HG03097 (cell line): Measurements from ENCODE around the gene ARHGAP12.
"Not testable (repeated sequence)": the region's sequence is repeated elsewhere in the genome, so short reads cannot be mapped to it uniquely, and the experiment has no call there.

Source experiments
- ATAC-seq: cut with Tn5 transposase; IDR thresholded peaks from one replicate; pipeline ENCODE4 v1.9.1; 2021; ENCODE audit not compliant: unreplicated experiment, low FRiP score

The ARHGAP12 gene, protein sequence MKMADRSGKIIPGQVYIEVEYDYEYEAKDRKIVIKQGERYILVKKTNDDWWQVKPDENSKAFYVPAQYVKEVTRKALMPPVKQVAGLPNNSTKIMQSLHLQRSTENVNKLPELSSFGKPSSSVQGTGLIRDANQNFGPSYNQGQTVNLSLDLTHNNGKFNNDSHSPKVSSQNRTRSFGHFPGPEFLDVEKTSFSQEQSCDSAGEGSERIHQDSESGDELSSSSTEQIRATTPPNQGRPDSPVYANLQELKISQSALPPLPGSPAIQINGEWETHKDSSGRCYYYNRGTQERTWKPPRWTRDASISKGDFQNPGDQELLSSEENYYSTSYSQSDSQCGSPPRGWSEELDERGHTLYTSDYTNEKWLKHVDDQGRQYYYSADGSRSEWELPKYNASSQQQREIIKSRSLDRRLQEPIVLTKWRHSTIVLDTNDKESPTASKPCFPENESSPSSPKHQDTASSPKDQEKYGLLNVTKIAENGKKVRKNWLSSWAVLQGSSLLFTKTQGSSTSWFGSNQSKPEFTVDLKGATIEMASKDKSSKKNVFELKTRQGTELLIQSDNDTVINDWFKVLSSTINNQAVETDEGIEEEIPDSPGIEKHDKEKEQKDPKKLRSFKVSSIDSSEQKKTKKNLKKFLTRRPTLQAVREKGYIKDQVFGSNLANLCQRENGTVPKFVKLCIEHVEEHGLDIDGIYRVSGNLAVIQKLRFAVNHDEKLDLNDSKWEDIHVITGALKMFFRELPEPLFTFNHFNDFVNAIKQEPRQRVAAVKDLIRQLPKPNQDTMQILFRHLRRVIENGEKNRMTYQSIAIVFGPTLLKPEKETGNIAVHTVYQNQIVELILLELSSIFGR

DNA sequence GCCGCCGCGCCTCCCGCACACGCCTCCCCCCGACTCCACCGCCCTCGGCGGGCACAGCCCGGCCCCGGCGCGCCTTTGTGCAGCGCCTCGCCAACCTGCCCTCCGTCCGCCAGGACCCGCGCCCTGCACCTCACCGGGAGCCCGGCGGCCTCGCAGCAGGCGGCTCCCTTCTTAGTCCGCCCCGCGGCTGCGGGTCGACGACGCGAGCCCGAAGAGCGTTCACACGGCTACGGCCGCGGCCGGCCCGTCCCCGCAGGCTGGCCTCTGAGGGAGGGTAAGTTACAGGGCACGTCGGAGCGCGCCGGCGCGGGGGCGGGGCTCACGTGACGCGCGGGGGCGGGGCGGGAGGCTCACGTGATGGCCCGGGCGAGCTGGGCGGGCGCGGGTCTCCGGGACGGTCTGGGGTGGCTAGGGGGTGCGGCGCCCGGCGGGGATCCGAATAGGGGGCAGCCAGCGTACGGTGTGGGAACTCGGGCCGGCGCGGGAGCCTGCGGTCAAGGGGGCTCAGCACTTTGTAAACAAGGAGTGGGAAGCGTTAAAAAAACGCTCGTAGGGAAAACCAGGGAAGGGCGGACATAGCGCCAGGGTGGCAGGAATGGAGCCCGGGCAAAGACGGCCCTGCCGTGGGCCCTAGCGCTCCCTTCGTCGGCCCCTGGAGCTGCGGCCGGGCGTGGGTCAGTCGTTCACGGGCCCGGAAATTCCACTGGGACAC is at the start of gene ARHGAP12:
TSS of gene ARHGAP12 (minus strand) at position 283 of the 712 bp plus-strand sequence. CDS start 19,976 bp downstream, outside the sequence.
- peak; percentile 64 for ATAC-seq

DNA sequence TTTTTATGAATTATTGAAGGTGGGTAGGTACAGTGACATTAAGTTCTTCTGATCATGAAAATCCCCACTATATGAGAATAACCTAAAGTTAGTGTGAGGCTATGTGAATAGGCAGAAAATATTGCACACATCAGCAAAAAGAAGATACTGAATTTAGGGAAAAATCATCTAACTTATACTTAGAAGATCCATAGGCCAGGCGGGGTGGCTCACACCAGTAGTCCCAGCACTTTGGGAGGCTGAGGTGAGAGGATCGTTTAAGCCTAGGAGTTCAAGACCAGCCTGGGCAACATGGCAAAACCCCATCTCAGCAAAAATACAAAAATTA is 49.5 kb upstream of the ARHGAP12 start:
- ATAC-seq: no peak

DNA sequence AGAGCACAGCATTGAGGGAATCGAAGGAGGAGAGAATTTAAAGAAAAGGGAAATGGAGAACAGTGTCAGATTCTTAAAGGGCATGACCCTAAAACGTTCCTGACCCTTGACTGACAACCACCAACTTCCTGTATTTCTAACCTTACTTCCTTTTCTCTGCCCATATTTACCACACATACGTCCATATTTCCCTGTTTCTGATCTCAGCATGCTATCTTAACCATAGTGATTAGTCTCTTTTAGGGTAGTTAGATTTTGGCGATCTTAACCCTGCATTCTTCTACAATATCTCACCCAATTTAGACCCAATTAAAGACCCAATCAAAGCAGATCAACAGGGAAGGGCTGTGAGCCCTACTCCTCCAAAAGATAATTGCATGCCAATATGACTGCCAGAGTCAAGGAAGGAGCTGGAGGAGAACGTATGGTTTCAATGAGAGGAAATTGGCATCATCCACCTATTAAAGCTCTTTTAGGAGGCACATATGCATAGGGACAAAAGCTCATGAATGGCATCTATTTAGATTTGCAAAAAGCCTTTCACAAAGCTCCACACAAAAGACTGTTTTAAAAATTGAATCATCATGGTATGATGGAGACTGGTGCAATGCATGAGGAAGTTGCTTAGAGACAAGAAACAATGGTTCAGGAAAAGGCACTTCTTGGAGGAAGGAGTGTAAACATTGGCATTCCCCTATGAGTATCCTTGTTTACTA is 49.0 kb upstream of the ARHGAP12 start:
- ATAC-seq: no peak

DNA sequence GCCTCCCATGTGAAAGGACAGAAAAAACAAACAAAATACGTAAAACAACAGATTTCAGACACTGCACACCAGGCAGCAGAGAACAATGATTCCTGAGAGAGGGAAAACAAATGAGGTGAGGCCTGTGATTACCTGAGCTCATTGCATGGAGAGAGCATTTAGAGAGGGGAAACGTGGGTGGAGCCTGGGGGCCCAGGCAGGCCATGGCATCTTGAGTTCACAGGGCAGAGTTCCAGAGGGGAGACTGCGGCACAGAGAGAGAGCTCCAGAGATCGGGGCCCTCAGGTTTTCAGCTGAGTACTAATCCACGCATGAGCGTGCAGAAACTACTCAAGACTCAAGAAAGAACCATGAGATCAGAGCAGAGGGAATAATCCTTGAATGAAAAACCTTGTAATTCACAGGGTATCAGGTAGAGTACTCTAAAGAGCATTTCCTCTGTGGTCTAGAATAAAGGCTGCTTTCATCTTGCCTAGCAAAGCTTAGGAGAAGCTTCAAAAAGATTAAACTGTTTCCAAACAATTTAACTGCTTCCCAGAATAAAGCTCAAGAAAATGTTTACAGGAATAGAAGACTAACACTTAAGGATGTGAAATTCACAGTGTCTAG is 46.6 kb upstream of the ARHGAP12 start:
- no peak for ATAC-seq

DNA sequence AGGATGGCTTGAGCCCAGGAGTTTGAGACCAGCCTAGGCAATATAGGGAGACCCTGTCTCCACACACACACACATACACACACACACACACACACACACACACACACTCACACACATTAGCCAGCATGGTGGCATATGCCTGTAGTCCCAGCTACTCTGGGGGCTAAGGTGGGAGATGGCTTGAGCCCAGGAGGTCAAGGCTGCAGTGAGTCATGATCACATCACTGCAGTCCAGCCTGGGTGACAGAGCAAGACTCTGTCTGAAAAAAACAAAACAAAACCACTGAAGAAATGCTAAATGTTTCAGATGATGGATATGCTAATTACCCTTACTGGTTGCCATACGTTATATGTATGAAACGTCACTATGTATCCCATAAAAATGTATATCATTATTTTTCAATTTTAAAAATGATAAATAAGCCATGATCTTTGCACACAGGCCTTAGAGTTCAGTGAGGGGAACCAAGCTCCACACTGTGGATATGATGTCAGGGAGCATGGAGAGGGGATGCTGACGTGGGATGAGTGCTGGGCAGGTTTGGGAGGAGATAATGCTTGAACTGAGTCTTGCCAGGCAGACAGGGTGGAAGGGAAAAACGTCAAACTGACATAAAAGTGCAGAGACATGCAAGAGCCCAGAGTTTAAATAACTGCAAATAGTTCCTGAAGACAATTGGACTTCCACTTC is 45.9 kb upstream of the ARHGAP12 start:
- ATAC-seq: no peak

DNA sequence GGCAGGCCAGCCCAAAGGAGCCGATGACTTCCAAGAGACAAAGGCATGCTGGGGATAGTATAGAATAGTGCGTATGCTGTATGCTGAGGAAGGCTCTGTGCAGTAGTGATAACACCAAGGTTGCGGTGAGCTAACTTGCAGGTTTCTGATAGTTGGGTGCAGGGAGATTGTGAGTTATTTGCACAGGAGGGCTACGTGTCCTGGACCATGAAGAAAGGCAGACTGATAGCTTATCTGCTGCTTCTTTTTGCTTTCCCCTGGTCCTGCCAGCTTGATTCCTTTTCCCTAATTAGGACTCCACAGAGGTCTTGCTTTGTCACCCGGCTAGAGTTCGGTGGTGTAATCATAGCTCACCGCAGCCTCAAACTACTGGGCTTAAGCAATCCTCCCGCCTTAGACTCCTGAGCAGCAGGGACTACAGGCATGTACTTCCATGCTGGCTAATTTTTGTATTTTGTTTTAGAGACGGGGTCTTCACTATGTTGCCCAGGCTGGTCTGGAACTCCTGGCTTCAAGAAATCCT is 43.9 kb upstream of the ARHGAP12 start:
- ATAC-seq: no peak

DNA sequence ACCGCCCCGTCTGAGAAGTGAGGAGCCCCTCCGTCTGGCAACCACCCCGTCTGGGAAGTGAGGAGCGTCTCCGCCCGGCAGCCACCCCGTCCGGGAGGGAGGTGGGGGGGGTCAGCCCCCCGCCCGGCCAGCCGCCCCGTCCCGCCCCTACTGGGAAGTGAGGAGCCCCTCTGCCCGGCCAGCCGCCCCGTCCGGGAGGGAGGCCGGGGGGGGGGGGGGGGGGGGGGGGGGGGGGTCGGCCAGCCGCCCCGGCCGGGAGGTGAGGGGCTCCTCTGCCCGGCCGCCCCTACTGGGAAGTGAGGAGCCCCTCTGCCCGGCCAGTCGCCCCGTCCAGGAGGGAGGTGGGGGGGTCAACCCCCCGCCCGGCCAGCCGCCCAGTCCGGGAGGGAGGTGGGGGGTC is 41.2 kb upstream of the ARHGAP12 start:
- ATAC-seq: not testable (repeated sequence)

DNA sequence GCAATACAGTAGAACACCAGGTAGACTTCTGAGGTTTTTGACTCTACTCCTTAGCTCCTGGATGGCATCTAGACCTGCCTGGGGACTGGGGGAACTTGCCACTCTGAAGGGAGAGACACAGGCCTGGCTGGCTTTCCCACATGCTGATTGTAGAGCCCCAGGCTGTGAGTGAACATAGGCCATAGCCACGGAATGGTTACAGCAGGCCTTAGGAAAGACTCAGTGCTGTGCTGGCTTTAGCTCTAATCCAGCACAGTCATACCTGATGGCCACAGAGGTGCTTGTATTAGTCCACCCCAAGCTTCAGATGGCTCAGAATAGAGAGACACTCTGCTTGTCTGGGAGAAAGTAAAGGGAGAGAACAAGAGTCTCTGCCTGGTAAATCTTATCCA is 35.0 kb upstream of the ARHGAP12 start:
- no peak for ATAC-seq

DNA sequence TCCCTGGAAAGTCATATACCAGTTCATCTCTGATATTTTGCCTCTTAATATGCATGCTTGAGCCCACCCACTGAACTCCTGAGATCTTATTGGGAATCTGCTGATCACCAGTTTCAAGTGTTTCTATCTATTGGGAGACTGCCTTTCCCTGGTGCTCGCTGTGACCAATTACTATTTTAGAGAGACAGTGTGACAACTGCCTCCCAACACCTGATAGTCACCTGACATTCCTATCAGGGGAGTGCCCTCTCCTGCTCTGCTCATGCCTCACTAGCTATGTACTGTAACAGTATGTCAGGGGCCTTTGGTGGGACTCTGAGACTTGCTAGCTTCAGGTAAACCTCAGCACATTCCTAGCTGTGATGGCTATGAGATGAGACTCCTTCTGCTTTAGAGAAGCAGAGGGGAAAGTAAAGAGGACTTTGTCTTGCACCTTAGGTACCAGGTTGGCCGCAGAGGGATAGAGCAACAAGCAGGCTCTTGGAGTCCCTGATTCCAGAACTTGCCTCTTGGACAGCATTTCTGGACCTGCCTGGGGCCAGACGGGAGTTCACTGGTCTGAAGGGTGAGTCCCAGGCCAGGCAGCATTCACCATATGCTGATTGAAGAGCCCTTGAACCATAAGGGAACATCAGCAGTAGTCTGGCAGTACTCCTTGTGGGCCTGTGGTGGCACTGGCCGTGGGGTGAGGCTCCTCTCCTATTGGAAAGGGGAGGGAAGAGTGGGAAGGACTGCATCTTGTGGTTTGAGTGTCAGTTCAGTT is 34.4 kb upstream of the ARHGAP12 start:
- ATAC-seq: no peak

DNA sequence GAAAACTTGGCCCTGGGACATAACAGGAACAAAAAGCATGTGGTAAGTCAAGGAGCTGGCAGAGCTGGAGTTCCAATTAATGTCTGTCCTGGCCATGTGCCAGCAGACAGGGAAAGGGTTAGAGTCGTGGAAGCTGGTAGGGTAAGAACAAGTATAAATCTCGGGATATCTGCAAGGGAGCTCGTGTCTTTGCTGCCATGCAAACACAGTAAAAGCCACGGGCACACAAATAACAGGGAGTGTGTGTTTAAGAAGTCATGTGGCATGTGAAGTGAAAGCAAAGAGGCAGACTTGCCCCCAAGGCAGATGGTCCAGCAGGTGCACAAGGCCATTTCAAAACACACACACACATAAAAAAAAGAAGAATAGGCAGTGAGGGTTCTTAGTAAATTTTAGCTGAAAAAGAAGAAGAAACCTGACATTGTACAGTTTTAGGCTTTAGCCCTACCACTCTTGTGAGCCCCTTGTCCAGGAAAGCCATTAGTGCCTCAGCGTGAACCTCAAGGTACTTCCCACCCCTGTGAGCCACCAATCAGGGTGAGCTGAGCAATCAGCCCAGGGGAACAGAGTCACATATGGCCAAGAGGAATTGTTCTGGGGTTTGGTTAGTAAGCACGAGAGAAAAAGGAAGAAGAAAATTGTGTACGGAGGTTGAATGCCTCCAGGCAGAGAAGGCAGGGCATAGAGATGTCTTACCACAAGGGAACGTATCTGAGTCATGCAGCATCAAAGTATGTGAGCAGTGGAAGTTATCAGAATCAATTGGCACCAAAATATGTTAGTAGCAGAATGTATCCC is 32.8 kb upstream of the ARHGAP12 start:
- no peak for ATAC-seq

DNA sequence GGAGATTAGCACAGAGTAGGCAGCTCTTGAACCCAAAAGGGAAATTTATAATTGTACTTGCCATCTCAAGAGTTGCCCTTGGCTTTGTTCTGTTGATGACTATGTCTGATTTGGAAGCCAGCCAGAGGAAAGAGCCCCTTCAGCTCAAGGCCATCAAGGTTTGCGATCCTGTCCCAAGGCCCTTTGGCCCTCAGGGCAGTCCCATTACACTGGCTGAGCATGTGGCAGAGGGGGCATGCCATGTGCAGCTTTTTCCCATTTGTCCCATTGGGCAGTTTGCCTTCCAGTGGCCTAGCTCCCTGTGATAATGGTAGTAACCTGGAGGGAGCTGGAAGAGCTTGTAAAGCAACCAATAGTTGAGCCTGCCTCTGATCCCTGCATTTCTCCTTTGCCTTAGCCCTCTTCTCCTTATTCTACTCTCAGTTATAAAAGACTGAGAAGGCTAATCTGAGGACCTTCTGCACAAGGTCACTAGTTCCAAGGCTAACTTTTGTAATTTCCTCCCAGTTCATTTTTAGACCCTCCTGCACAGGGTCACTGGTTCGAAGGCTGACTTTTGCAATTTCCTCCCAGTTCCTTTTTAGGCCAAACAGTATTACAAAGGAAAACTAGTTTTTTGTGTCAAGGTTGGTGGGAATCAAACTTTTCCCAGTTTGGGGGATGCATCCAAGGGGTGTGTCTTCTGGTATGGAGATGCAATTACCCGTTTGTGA is 31.0 kb upstream of the ARHGAP12 start:
- no peak for ATAC-seq

DNA sequence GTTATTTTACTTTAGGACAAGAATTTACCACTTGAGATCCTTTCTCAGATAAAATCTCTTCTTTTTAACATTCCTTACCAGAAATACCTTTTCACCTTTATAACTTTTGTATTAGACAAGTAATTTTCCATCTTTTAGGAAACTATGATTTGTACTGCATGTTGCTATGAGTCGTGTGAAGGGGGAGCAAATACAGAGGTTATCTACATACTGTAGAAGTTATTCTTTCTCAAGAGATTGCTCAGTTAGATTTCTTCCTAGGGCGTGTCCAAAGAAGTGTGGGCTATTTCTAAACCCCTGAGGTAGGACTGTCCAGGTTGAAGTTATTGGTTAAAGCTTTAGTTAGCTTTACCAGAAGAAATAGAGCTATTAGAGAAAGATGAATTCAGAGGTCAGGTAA is 30.2 kb upstream of the ARHGAP12 start:
- no peak for ATAC-seq

DNA sequence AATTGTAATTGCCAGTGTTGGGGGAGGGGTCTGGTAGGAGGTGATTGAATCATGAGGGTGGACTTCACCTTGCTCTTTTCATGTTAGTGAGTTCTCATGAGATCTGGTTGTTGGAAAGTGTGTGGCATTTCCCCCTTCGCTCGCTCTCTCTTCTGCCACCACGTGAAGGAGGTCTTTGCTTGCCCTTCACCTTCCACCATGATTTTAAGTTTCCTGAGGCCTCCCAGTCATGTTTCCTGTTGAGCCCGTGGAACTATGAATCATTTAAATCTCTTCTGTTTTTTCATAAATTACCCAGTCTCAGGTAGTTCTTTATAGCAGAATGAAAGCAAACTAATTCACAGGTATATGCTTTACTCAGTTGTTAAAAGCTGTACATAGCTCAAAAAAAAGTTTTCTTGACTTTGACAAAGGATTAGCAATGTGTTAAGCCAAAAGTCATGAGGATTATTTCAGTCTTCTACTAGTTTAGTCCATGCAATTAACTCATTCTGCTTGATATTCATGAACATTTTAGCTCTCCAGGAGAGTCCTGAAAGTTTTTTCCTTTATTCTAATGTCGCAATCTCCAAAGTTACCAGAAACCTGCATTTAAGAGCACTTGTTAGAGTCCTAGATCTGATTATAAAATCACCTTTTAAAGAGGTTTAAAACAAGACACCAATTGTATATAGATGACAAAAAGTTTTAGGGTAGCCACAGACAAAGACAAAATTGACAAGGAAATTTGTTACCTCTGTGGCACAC is 27.7 kb upstream of the ARHGAP12 start:
- no peak for ATAC-seq

DNA sequence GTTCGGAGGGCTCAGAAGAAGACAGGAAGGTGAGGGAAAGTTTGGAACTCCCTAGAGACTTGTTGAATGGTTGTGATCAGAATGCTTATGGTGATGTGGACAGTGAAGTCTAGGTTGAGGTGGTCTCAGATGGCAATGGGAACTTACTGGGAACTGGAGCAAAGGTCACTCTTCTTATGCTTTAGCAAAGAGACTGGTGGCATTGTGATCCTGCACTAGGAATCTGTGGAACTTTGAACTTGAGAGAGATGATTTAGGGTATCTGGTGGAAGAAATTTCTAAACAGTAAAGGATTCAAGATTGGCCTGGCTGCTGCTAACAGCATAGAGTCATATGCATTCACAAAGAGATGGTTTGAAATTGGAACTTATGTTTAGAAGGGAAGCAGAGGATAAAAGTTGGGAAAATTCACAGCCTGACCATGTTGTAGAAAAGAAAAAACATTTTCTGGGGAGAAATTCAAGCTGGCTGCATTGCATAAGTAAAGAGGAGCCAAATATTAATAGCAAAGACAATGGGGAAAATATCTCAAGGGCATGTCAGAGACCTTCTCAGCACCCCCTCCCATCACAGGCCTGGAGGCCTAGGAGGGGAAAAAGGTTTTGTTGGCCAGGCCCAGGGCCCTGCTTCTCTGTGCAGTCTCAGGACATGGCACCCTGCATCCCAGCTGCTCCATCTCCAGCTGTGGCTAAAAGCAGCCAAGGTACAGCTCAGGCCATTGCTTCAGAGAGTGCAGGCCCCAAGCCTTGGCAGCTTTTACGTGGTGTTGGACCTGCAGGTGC is 26.0 kb upstream of the ARHGAP12 start:
- ATAC-seq: no peak

DNA sequence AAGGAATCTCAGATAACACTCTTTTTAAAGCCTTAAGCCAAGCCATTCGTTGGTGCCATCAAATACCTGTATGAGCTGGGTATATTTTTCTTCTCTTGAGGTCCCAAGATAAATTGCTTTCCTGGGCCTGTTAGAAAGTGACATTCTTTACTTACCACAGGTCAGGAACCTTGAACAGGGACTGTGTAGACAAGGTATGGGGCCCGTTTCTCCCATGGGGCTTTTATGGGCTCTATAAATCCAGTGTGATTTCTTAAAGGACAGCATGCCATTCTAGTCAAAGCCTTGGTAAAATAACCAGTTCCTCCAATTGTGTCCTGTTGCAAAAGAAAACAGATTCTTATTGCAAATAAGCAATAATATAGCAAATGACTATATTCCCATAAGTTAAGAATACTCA is 24.8 kb upstream of the ARHGAP12 start:
- no peak for ATAC-seq

DNA sequence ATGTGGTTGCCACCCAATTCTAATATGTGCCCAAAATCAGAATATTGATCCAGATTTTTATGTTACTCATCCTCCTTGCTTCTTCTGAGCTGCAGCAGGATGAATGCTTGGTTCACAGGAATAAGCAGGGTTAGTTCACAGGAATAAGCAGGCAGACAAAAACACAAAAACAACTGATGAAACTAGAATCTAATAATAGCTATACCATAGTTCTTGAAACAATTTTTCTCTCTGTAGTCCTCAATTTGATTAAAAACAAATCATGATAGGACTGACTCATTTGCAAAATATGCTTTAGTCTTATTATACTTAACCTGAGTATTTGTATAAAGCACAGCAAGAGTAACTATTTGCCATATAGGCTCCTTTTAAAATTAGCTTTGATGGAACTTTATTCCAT is 24.4 kb upstream of the ARHGAP12 start:
- no peak for ATAC-seq
